Renal cortex interstitium (tissue), 15 donors: Measurements from ENCODE around the gene STX18. TPM values are rescaled to one million over a fixed set of nuclear protein-coding genes. Genes with fewer than 3 reads are reported as not detected.
"Not testable (repeated sequence)": the region's sequence is repeated elsewhere in the genome, so short reads cannot be mapped to it uniquely, and the experiment has no call there.

Experiments used
- DNase-seq, 11 donors: peaks; one replicate each; pipeline ENCODE4 v3.0.0-alpha.2; 2013; ENCODE audit warnings: low read depth in 9 of 11, low spot score in 4 of 11; ENCODE audit errors: extremely low read depth in 1 of 11
- long read RNA-seq, 16 experiments: transcript quantifications; one replicate each; lab custom pipeline, GENCODE V29; 2026
- polyA plus RNA-seq, 3 donors: library from polyadenylated mRNA; unstranded; fragments of 120-200 nt; gene quantifications; one replicate each; pipeline ENCODE4 v1.2.1, GENCODE V29; 2013; ENCODE audit not compliant: insufficient read length in 3 of 3

Gene STX18
- polyA plus RNA-seq, result 10 to 100 TPM; 65.2 to 75.8 (median 74.2) TPM
- long read RNA-seq, donor 1, transcript STX18-201 (11 exons, 2,138 nt), result major isoform, 12 of 12 reads
- long read RNA-seq, donor 1, partial matches to known transcripts, result 0 of 12 reads
- long read RNA-seq, donor 1, other reads (novel, unspliced or antisense), result 0 of 12 reads
- long read RNA-seq, donor 2, transcript STX18-201 (11 exons, 2,138 nt), result major isoform, 8 of 26 reads
- long read RNA-seq, donor 2, partial matches to known transcripts, result 16 of 26 reads
- long read RNA-seq, donor 2, other reads (novel, unspliced or antisense), result 0 of 26 reads
- long read RNA-seq, donor 3, transcript STX18-201 (11 exons, 2,138 nt), result major isoform, 17 of 49 reads
- long read RNA-seq, donor 3, partial matches to known transcripts, result 24 of 49 reads
- long read RNA-seq, donor 3, other reads (novel, unspliced or antisense), result 6 of 49 reads
- long read RNA-seq, donor 4, transcript STX18-201 (11 exons, 2,138 nt), result major isoform, 14 of 22 reads
- long read RNA-seq, donor 4, partial matches to known transcripts, result 8 of 22 reads
- long read RNA-seq, donor 4, other reads (novel, unspliced or antisense), result 0 of 22 reads
- long read RNA-seq, donor 5, result 0 reads
- long read RNA-seq, donor 6, transcript STX18-201 (11 exons, 2,138 nt), result major isoform, 6 of 26 reads
- long read RNA-seq, donor 6, partial matches to known transcripts, result 16 of 26 reads
- long read RNA-seq, donor 6, other reads (novel, unspliced or antisense), result 0 of 26 reads
- long read RNA-seq, donor 7, transcript STX18-201 (11 exons, 2,138 nt), result major isoform, 16 of 38 reads
- long read RNA-seq, donor 7, partial matches to known transcripts, result 22 of 38 reads
- long read RNA-seq, donor 7, other reads (novel, unspliced or antisense), result 0 of 38 reads
- long read RNA-seq, donor 8, result 0 reads
- long read RNA-seq, donor 9, transcript STX18-201 (11 exons, 2,138 nt), result major isoform, 11 of 26 reads
- long read RNA-seq, donor 9, partial matches to known transcripts, result 12 of 26 reads
- long read RNA-seq, donor 9, other reads (novel, unspliced or antisense), result 0 of 26 reads
- long read RNA-seq, donor 10, transcript STX18-201 (11 exons, 2,138 nt), result major isoform, 15 of 30 reads
- long read RNA-seq, donor 10, partial matches to known transcripts, result 13 of 30 reads
- long read RNA-seq, donor 10, other reads (novel, unspliced or antisense), result 0 of 30 reads
- long read RNA-seq, donor 11, transcript STX18-201 (11 exons, 2,138 nt), result major isoform, 13 of 26 reads
- long read RNA-seq, donor 11, partial matches to known transcripts, result 11 of 26 reads
- long read RNA-seq, donor 11, other reads (novel, unspliced or antisense), result 0 of 26 reads
- long read RNA-seq, donor 12, transcript STX18-201 (11 exons, 2,138 nt), result major isoform, 8 of 9 reads
- long read RNA-seq, donor 12, partial matches to known transcripts, result 0 of 9 reads
- long read RNA-seq, donor 12, other reads (novel, unspliced or antisense), result 0 of 9 reads
- long read RNA-seq, donor 13, result 0 reads
- long read RNA-seq, donor 14, transcript STX18-201 (11 exons, 2,138 nt), result major isoform, 13 of 24 reads
- long read RNA-seq, donor 14, partial matches to known transcripts, result 10 of 24 reads
- long read RNA-seq, donor 14, other reads (novel, unspliced or antisense), result 0 of 24 reads
- long read RNA-seq, donor 15, transcript STX18-201 (11 exons, 2,138 nt), result major isoform, 6 of 6 reads
- long read RNA-seq, donor 15, partial matches to known transcripts, result 0 of 6 reads
- long read RNA-seq, donor 15, other reads (novel, unspliced or antisense), result 0 of 6 reads
- long read RNA-seq, donor 16, transcript STX18-201 (11 exons, 2,138 nt), result major isoform, 39 of 79 reads
- long read RNA-seq, donor 16, transcript STX18-210 (3 exons, 1,183 nt), result minor isoform, 6 of 79 reads
- long read RNA-seq, donor 16, partial matches to known transcripts, result 28 of 79 reads
- long read RNA-seq, donor 16, other reads (novel, unspliced or antisense), result 6 of 79 reads

GRCh38 chr4:4541661-4542570 lies at the start of gene STX18:
TSS of gene STX18 (minus strand) at chr4:4542048. CDS start at chr4:4541964, 84 bp downstream.
- peak; percentile 77 to 88 (median 84) for DNase-seq

- no peak for DNase-seq
Observed at GRCh38 chr4:4591071-4591470, 49.2 kb upstream of the STX18 start.

DNA sequence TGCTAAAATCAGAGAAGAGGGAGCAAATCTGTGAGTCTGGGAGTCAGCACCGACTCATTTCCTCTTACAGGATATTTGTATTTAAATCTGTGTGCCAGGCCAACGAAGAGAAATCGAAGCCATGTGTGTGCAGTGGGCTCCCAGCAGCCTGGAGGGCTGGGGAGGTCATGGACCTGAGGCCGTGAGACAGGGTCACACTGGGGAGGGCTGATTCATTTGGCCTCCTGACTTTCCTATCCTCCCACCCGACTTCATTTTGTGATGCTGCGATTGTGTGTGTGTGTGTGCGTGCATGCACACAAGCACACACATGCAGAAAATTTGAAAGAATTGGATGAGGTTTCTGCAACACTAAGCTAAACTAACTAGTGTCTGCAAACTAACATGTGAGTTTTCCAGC lies 48.7 kb upstream of the STX18 start:
- no peak for DNase-seq

- DNase-seq, result no peak
Observed at GRCh38 chr4:4585012-4585670, 43.3 kb upstream of the STX18 start.

DNA sequence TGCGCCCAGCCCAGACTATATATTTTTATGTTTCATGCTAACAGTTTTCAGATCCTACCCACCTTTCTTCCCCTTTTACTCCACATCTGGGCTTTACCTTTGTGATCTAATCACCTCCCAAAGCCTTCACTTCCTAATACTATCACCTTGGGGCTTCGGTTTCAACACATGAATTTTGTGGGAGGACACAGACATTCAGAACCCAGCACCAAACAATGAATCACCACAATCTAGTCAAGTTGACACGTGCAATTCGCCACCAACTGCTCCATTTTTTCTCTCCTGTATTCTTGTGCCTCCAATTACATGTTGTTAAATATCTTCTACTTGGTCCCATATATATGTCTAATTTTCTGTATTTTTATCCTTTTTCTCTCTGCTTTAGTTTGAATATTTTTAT lies 41.8 kb upstream of the STX18 start:
- DNase-seq, result no peak

GRCh38 chr4:4582653-4583052 lies 40.8 kb upstream of the STX18 start:
- DNase-seq, result no peak

DNA sequence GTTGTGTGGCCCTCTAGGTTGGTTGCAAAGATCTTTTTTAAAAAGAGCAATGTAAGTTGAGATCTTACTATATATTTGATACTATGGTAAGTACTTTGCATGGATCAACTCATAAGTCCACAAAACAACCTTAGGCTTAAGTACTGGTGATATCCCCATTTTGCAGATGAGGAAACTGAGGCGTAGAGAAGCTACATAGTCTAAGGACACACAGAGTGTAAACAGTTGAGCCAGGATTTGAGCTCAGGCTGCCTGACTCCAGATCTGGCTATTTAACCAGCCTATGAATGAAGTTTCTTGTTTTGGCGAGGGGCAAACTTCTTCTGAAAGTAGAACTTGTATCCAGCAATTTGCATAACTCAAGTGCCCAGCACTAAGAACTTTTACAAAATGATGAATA lies 38.6 kb upstream of the STX18 start:
- no peak for DNase-seq

DNA sequence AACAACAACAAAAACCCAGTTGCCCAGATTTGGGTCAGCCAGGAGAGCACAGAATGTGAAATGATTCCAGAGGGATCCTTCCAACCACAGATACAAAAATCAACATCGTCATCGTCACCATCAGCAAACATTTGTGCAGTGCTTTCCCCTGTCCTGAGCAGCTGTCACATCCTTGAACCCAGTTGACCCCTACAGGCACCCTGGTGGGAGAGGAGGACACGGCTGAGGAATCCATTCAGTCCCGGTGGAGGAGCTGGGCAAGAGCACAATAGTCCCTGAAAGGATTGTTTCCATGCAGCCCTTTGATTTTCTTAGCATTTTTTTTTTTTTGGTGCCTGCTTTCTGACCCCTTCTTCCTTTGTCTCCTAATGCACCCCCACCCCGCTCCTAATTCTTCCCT lies 37.1 kb upstream of the STX18 start:
- no peak for DNase-seq

DNA sequence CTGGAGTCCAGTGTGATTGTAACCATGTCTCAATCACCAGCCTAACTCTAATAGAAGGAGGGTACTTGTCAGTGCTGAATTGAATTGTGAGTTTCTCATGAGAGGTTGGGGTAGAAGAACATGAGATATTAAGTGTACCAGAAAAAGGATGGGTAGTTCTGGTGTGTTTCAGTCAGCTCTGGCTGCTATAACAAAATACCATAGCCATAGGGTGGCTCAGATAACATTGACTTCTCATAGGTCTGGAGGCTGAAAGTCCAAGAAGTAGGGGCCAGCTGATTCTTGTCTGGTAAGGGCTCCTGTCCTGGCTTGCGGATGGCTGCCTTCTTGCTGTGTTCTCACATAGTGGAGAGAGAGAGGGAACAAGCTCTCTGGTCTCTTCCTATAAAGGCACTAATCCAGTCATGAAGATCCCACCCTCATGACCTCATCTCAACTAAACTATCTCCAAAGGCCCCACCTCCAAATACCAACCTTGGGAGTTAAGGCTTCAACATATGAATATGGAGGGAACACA lies 35.6 kb upstream of the STX18 start:
- no peak for DNase-seq

DNA sequence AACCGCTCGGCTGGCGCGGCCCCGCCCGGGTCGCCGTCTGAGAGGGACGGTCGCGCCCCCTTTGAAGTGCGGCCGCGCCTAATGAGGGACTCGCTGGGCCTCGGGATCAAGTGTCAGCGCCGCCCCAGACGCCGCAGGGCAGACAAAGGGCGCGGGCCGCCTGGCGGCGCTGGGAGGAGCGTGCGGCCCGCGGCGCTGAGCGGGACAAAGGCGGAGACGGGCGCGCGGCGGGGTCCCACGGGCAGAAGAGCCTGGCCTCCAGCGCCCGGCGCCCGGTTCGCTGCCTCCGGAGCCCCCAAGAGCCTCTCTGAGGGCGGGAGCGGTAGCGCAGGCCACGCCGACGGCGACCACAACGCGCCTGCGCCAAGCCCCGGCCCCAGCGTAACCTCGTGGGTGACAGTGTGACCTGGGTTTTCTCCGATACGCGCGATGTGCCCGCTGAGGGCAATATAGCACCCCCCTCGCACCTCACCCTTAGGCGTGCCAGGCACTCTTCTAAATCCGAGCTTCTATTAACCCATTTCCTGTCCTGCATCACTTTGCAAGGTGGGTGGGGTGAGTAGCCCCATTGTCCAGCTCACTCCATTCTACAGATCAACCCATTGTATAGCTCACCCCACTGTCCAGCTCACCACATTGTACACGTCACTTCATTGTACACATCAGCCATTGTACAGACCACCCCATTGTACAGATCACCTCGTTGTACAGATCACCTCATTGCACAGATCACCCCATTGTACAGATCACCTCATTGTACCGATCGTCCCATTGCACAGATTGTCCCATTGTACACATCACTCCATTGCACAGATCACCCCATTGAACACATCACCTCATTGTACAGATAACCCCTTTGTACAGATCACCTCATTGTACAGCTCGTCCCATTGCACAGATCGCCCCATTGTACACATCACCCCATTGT lies 33.7 kb upstream of the STX18 start:
- peak in 10 of 11 donors; percentile 25 to 62 (median 46) for DNase-seq

DNA sequence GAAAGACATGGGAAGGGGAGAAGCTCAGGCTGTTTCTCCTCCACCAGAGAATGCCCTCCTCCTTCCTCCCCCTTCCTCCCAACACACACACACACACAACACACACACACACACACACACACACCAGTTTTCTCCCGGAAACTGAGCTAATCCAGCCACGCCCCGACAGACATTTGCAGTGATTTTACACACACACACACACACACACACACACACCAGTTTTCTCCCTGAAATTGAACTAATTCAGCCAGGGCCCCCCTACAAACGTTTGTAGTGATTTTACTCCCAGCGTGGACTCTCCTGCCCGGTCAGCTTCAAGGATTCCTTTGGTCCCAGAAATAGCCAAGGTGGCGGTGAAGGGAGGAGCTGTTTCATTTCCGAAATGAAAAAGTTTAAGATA lies 32.9 kb upstream of the STX18 start:
- DNase-seq, result peak; percentile 48 to 93 (median 66)

- no peak for DNase-seq
Observed at GRCh38 chr4:4574052-4574451, 32.2 kb upstream of the STX18 start.

DNA sequence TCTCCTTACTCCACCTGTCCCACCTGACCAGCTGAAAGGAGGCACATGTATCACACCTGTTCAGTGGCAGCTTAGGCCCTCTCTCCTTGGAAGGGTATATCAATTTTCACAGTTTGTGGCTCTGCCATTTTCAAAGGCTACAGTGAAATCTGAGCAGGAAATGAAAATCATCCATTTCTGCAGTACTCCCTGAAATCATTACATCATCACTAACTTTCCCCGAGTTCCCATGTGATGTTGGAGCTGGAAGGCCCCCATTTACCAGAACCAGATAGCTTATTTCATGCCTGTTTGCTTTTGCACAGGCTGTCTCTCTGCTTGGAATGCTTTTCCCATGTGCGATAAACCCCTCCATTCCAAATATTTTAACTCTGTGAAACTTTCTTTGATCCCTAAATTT lies 31.0 kb upstream of the STX18 start:
- no peak for DNase-seq

GRCh38 chr4:4569861-4570260 lies 28.0 kb upstream of the STX18 start:
- DNase-seq, result not testable (repeated sequence)

- no peak for DNase-seq
Observed at GRCh38 chr4:4568806-4569427, 27.1 kb upstream of the STX18 start.
